BE2C (cell line): ENCODE measurements around the gene MON2.

Source experiments
- DNase-seq: peaks from one replicate; pipeline ENCODE4 v3.0.0-alpha.2; 2020
- H3K27me3 ChIP-seq: fragments of 250-450 bp; sonication (Bioruptor Pico); 2 replicates; pipeline ENCODE4 v1.5.1; 2020; ENCODE audit warnings: mild to moderate bottlenecking
- H3K36me3 ChIP-seq: fragments of 250-450 bp; sonication (Bioruptor Pico); 2 replicates; pipeline ENCODE4 v1.5.1; 2020; ENCODE audit warnings: mild to moderate bottlenecking
- H3K4me1 ChIP-seq: fragments of 250-450 bp; sonication (Bioruptor Pico); 2 replicates; pipeline ENCODE4 v1.5.1; 2020
- H3K4me3 ChIP-seq: 2 replicates; pipeline ENCODE4 v1.5.1; 2011; ENCODE audit warnings: low read depth, low read length
- H3K9me3 ChIP-seq: fragments of 250-450 bp; sonication (Bioruptor Pico); 2 replicates; pipeline ENCODE4 v1.5.1; 2020
- TF ChIP-seq, protein P1 (sequence below): IDR thresholded peaks from 2 replicates; pipeline ENCODE4 v1.5.1; 2012; ENCODE audit warnings: mild to moderate bottlenecking, low read depth, low read length

MON2 gene

DNA sequence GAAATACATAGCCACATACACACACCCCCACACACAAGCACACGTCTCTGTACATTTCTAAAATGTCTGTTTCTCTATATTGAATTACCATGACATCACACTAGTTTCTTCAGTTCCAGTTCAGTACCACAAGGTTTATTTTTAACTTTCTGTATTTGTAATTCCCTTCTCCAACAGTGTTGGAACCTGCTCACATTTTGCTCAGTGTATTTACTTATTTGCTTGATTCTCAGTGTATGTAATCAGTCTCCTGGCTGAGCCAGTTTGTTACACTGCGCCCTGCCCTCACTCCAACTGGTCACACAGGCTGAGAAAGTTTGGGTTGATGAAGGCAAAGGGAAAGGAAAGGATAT lies 67.1 kb downstream of the MON2 start:
- Histone ChIP-seq H3K27me3 (no peaks in the 10 kb centered on the region), H3K9me3 (no peaks in the 10 kb centered on the region), H3K4me1 (no peaks in the 10 kb centered on the region), H3K36me3 (peaks cover 23% of the 10 kb centered on the region), H3K4me3 (no peak overlapping the region)
- DNase-seq: no peak
- TF ChIP-seq, protein P1, sequence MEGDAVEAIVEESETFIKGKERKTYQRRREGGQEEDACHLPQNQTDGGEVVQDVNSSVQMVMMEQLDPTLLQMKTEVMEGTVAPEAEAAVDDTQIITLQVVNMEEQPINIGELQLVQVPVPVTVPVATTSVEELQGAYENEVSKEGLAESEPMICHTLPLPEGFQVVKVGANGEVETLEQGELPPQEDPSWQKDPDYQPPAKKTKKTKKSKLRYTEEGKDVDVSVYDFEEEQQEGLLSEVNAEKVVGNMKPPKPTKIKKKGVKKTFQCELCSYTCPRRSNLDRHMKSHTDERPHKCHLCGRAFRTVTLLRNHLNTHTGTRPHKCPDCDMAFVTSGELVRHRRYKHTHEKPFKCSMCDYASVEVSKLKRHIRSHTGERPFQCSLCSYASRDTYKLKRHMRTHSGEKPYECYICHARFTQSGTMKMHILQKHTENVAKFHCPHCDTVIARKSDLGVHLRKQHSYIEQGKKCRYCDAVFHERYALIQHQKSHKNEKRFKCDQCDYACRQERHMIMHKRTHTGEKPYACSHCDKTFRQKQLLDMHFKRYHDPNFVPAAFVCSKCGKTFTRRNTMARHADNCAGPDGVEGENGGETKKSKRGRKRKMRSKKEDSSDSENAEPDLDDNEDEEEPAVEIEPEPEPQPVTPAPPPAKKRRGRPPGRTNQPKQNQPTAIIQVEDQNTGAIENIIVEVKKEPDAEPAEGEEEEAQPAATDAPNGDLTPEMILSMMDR: no peak

DNA sequence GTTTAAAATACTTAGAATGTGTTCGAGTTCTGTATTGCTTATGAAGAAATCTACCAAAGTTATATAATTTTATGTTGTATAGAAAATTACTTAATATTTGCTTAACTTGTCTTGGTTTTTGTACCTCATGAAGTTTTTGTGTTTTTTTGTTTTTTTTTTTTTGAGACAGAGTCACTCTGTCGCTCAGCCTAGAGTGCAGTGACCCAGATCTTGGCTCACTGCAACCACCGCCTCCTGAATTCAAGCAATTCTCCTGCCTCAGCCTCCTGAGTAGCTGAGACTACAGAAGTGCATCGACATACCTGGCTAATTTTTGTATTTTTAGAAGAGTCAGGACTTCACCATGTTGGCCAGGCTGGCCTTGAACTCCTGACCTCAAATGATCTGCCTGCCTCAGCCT lies 69.9 kb downstream of the MON2 start:
- TF ChIP-seq, protein P1: no peak
- Histone ChIP-seq H3K9me3 (no peaks in the 10 kb centered on the region), H3K4me3 (no peak overlapping the region), H3K4me1 (no peaks in the 10 kb centered on the region), H3K27me3 (no peaks in the 10 kb centered on the region), H3K36me3 (peaks cover 26% of the 10 kb centered on the region)
- no peak for DNase-seq

DNA sequence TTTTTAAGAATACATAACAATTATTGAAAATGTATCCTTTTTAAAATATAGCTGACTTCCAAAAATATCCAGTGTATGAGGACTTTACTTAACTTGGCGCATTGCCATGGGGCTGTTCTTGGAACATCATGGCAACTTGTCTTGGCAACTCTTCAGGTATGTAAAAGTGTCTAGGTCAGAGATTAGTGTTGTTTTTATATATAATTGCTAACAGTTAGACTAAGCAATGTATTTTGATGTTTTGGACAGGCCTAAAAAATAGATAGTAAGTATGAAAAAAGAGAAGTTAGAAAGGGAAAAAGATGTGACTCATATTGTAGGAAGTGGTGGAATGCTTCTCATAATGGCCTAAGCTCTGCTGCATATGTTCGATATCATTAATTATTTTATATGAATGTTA lies 70.9 kb downstream of the MON2 start:
- H3K27me3 ChIP-seq: no peaks in the 10 kb centered on the region
- peaks cover 26% of the 10 kb centered on the region for H3K36me3 ChIP-seq
- TF ChIP-seq, protein P1: no peak
- H3K4me3 ChIP-seq: no peak overlapping the region
- no peaks in the 10 kb centered on the region for H3K4me1 ChIP-seq
- no peaks in the 10 kb centered on the region for H3K9me3 ChIP-seq
- DNase-seq: no peak

DNA sequence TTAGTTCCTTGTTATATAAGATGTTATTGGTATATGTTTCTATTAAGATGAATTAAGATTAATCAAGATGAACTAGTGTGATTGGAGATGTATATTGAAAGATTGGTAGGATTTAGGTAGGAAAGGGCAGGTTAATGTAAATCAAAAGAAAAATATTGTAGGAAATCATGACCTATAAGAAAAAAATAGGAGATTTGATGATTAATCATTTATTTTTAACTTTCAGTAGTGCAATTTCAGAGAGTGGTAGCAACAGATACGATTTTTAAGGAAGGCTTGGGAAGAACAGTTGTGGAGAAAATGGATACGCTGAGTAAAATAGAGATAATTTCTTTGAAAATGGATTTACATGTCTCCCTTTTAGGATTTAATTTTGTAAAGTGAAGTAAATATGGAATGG lies 73.7 kb downstream of the MON2 start:
- TF ChIP-seq, protein P1: no peak
- Histone ChIP-seq H3K36me3 (peaks cover 13% of the 10 kb centered on the region; the same call in 1 of the 2 replicates), H3K27me3 (no peaks in the 10 kb centered on the region), H3K4me1 (no peaks in the 10 kb centered on the region), H3K9me3 (no peaks in the 10 kb centered on the region), H3K4me3 (no peak overlapping the region)
- DNase-seq: no peak

DNA sequence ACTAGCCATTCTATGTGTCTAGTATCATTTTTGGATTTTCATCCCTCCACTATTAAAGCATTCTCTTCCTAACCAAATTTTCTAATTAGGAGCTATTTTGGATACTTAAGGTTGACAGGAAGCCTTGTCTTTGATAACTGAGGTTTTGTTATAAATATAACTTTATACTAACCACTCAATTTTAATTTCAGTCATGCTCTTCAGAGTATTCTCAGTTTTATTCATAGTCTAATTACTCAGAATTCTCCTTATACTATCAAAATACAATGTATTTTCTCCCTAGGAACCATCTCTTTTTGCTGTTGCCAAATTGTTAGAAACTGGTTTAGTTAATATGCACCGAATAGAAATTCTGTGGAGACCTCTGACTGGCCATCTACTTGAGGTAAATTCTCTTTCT lies 76.2 kb downstream of the MON2 start:
- Histone ChIP-seq H3K4me1 (no peaks in the 10 kb centered on the region), H3K4me3 (no peak overlapping the region), H3K27me3 (no peaks in the 10 kb centered on the region), H3K9me3 (no peaks in the 10 kb centered on the region), H3K36me3 (peaks cover 22% of the 10 kb centered on the region)
- TF ChIP-seq, protein P1: no peak
- no peak for DNase-seq

DNA sequence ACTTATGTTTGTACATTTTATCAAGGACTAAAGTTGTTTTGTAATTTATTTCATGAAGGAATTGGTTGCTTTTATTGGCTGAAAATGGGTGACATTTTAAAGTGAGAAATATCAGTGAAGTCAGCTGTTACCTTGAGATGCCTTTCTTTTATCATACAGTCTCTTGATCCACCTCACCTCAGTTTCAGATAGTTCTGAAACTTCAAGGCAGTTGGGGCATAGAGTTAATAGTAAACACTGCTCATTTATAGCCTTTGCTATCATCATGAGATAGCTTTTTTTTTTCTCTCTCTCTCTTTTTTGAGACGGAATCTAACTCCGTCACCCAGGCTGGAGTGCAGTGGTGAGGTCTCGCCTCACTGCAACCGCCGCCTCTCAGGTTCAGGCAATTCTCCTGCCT lies 76.7 kb downstream of the MON2 start:
- DNase-seq: no peak
- Histone ChIP-seq H3K4me1 (no peaks in the 10 kb centered on the region), H3K4me3 (no peak overlapping the region), H3K9me3 (no peaks in the 10 kb centered on the region), H3K36me3 (peaks cover 21% of the 10 kb centered on the region), H3K27me3 (no peaks in the 10 kb centered on the region)
- TF ChIP-seq, protein P1: no peak
